Spleen (tissue), 7 donors: ENCODE results near the gene UBN1.

Source experiments
- POLR2A ChIP-seq, 3 donors: fragments of 450-650 bp; IDR thresholded peaks; one replicate each; pipeline ENCODE4 v1.5.1; 2017; ENCODE audit warnings: antibody characterized with exemption in 3 of 3, mild to moderate bottlenecking in 1 of 3
- POLR2AphosphoS5 ChIP-seq, 3 donors: sonication (generic); formaldehyde crosslinking; IDR thresholded peaks; one replicate each; pipeline ENCODE4 v1.5.1; 2017; ENCODE audit warnings: antibody characterized with exemption in 3 of 3
- TF ChIP-seq, protein P1 (sequence below), 11 experiments: fragments of 200-600 bp in 7 of 11; fragments of 450-650 bp in 4 of 11; sonication (generic) in 4 of 11; IDR thresholded peaks in 8 of 11; conservative IDR thresholded peaks in 3 of 11; 1 replicate in 7 of 11; 2 replicates in 4 of 11; pipeline versions ENCODE4 v1.4.0 to v1.8.0; 2016 to 2021; ENCODE audit warnings: antibody characterized with exemption in 11 of 11, inconsistent platforms in 4 of 11, mild to moderate bottlenecking in 1 of 11
- donor health status: DM: no; HTN: no; CAD: no; lungs with moderate emphysema.
- donor health status: DM: no; HTN: no; CAD: no.
- donor health status: DM: no; HTN: no; CAD: no.

DNA sequence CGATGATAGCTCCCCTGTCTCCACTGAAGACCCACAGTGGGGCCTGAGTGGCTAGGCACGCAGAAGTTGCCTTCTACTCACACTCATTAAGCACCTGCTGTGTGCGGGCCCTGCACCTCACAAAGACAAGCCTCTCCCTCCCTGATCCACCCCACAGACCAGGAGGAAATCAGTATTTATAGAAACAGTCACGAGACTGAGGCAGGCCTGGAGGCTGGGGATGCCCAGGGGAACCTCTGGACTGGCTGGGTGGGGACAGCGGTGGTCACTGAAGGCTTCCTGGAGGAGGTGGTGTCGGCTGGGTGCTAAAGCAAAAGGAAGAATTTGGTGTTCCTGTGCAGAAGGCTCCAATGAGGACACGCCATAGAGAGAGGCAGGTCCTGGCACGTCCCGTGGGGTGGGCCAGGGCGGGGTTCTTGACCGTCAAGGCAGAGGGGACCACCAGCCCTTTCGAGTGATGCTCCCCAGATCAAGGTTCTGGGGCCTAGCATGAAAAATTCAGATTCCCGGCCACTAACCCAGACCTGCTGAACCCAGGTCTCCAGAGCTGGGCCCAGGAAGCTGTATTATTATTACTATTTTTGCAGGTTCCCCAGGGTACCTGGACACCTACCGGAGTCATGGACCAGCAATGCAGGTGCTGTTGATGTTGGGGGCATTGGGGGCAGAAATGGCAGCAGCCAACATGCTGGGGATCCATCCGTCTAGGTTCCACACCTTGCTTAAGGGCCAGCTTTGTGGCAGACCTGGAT is 66.7 kb downstream of the UBN1 start:
- TF ChIP-seq POLR2AphosphoS5 (IDR thresholded peaks at IDR 0.05) (no peak), POLR2A (IDR thresholded peaks at IDR 0.05) (no peak)
- TF ChIP-seq, protein P1, sequence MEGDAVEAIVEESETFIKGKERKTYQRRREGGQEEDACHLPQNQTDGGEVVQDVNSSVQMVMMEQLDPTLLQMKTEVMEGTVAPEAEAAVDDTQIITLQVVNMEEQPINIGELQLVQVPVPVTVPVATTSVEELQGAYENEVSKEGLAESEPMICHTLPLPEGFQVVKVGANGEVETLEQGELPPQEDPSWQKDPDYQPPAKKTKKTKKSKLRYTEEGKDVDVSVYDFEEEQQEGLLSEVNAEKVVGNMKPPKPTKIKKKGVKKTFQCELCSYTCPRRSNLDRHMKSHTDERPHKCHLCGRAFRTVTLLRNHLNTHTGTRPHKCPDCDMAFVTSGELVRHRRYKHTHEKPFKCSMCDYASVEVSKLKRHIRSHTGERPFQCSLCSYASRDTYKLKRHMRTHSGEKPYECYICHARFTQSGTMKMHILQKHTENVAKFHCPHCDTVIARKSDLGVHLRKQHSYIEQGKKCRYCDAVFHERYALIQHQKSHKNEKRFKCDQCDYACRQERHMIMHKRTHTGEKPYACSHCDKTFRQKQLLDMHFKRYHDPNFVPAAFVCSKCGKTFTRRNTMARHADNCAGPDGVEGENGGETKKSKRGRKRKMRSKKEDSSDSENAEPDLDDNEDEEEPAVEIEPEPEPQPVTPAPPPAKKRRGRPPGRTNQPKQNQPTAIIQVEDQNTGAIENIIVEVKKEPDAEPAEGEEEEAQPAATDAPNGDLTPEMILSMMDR (IDR thresholded peaks at IDR 0.05 in 8 of 11, conservative IDR thresholded peaks at IDR 0.05 in 3 of 11) = no peak
